HG03066 (cell line): ENCODE data around the gene FUT8.

Experiments
- ATAC-seq: cut with Tn5 transposase; IDR thresholded peaks from one replicate; pipeline ENCODE4 v1.9.1; 2021; ENCODE audit warnings: low read depth; ENCODE audit not compliant: unreplicated experiment

Gene FUT8

DNA sequence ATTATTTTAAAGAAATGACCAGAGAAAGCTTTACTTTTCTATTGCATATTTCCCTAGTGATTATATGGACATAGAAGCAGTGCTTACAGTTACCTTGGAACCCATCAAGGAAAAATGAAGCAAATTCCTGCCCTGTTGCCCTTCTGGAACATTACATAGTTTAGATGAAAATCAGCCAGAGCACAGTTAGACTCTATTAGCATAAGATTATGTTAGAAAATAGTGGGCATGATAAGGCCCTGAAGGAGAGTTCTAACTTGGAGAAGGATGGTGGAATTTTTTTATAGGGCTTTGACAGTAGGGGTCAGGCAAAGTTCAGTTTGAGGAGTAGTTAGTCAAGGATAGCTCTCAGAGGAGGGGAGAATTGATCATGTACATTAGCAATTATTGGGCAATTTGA lies 74.3 kb downstream of the FUT8 start:
- ATAC-seq: no peak

DNA sequence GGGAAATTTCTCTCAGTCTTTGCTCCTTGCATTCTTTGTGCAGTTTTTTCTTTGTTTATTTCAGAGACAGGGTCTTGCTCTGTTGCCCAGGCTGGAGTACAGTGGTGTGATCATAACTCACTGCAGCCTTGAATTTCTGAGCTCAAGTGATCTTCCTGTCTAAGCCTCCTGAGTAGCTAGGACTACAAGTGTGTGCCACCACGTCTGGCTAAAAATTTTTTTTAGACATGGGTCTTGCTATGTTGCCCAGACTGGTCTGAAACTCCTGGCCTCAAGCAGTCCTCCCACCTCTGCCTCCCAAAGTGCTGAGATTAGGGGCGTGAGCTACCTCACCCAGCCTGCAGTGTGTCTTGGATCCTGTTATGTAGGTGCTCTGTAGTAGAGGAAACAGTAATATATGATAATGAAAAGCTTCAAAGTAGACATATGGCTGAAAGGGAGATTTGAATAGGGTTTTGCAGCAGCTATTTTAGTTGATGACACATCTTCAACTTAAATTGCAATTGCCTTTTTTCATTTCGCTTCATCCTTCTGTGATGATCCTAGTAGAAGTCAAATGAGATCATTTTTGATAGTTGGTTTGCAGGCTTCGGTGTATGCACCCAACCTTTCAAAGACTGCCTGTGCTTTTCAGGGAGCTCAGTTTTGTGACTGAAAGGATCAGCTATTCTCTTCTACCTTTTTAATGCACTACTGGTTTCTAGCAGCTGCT lies 75.4 kb downstream of the FUT8 start:
- no peak for ATAC-seq

DNA sequence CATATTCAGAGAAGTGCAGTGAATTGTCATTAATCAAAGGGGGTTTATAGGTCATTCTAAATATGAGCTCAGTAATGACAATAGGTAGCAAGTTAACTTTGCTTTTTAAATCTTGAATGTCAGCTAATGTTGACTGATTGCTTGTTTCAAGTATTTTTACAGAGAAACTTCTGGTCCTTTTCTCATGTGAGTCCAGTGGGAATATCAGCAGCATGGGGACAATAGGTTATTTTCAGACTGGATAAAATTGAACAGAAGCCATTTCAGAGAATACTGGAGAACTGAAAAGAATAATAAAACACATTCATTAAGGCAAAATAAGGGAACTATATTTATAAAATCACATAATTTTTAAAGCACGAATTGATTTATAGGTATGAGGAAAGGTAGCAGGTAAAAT lies 78.7 kb downstream of the FUT8 start:
- no peak for ATAC-seq

DNA sequence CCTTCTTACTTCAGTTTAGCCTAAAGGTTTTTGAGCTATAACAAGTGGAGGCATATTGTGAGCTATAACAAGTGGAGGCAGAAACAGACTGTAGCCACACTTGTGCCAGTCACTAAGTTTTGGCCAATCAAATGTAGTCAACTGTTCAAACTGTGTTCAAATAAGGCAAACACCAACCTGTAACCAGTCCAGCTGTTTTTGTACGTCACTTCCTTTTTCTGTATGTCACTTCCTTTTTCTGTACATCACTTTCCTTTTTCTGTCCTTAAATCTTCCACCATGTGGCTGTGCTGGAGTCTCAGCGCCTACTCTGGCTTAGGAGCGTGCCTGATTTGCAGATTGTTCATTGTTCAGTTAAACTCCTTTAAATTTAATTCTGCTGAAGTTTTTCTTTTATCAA lies 79.7 kb downstream of the FUT8 start:
- no peak for ATAC-seq

DNA sequence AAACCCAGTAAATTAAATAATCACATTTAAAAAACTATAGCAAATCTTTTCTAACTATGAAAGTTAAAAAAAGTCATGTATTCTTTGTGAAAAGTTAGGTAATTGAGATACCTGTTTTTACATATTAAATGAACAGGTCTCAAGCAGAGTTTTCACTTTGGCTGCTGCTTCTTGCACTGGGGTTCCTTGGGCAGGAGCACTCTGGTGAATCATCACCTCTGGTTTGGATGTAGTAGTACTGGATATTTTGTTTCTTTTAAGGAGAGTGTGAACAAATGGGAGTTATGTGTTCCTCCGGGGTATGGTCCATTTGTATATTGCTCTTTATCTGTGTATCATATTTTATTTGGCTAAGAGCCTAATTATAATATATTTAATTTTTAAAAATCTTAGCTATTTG lies 82.7 kb downstream of the FUT8 start:
- no peak for ATAC-seq

DNA sequence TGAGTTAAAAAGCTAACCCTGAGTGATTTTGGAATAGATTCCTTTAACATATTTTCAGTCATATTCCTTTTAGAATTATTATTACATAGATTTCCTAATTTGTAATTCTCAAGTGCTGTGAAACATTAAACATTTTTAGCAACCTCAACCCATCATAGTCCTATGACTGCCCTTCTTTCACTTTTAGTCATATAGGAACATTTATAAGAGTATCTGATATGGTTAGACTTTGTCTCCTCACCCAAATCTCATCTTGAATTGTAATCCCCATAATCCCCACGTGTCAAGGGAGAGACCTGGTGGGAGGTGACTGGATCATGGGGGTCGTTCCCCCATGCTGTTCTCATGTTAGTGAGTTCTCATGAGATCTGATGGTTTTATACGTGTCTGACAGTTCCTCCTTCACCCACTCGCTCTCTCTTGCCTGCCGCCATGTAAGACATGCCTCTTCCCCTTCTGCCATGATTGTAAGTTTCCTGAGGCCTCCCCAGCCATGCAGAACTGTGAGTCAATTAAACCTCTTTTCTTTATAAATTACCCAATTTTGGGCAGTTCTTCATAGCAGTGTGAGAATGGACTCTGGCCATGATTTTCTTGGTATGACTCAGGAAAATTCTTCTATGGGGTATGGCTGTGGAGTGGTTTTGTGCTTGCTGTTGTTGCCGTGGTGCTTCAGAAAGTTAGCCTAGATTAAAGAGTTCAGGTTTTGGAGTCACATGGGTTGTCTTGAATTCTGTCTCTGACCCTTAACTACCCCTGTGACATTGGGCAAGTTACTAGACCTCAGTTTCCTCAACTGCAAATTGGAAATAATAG lies 83.9 kb downstream of the FUT8 start:
- no peak for ATAC-seq

DNA sequence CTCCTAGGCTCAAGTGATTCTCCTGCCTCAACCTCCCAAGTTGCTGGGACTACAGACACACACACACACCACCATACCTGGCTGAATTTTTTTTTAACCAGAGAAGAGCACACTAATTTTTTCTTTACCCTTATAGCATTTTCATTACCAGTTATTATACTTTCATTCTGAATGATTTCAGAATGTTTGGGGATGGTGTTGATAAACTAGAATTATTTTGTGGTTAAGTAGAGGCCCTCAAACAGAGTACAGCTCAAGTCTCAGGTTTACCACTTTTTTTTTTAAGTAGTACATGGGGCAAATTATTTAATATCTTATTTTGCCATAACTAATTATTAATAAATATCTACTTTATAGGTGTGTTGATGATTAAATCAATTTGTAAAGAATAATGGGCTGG lies 86.6 kb downstream of the FUT8 start:
- no peak for ATAC-seq

DNA sequence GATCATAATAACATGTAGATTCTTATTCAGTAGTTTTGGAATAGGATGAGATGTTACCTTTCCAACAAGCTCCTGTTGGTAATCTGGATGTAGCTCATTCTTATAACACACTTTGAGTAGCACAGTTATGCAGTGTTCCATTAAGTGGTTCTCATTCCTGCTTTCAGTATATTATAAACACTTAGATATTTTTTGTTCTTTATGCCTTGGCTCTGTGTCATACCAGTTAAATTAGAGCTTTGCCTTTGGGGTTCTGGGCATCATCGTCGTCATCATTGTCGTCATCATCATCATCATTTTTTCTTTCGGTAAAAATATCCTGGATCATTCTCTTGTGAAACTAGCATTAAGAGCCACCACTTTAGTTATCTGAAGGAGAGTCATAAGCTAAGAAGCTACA lies 87.5 kb downstream of the FUT8 start:
- ATAC-seq: no peak

DNA sequence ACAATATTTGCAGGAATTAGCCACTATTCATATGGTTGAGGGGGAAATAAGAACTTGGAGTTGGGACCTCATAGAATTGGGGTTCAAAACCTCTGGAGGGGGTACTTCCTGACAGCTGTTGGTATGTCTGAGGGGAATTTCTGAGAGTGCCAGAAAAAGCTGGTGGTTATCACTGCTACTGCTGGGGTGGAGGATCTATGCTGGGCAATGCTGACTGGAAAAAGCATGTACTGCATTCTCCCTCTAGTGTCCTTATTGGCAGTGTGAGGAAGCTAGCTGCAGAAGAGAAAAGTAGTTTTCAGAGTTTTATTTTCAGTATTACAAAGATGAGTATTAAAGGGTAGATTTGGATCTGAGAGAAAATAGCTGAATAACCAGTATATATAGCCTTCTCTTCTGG lies 88.8 kb downstream of the FUT8 start:
- no peak for ATAC-seq

DNA sequence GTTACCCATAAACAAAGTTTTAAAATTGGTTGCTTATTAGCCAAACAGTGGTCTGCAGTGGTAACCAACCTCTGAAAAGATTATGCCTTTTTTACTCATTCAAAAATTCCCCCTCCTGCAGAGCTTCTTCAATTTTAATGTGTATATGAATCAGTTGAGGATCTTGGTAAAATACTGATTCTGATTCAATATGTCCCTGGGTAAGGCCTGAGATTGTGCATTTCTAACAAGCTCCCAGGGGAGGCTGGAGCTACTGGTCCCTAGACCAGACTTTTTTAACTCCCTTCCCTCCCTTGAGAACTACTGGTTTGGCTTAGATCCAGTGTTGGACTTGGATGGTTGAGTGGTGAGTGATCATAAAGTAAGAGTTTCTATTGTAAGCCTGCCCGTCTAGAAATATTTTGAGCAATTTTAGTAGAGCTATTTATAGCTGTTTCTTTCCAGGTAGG lies 90.2 kb downstream of the FUT8 start:
- no peak for ATAC-seq

DNA sequence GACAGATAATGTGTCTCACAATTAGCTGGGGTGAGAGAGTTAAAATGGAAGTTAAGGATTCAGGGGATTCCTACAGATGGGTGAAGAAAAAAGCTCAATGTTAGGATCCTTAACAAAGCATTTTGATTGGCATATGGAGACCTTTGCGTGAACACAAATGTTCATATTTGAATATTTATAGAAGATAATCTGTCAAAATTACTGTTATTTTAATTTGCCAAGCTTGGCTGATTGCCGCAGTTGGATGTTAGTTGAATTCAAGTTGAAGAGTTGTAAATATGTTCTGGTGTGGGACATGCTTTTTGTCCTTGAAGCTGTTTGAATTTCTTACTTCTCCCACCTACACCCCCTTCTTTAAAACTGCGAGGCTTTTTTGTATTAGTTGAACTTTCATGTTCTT lies 91.2 kb downstream of the FUT8 start:
- no peak for ATAC-seq

DNA sequence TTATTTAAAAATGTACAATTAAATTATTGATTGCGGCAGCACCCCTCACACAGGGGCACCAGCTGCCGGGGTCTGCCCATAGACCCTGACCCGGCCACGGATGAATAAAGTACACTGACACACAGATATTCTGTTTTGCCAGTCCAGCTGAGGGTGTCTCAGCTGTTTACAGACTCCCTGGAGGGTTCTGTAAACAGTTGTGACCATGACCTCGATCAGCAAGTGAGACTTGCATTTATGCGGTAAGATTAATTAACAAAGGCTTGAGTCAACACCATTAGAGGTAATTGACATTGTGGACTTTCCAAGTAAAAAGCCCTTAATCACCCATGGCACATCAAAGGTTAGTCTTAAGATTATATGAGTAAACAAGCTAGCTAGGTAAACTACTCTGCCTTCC lies 94.3 kb downstream of the FUT8 start:
- no peak for ATAC-seq

DNA sequence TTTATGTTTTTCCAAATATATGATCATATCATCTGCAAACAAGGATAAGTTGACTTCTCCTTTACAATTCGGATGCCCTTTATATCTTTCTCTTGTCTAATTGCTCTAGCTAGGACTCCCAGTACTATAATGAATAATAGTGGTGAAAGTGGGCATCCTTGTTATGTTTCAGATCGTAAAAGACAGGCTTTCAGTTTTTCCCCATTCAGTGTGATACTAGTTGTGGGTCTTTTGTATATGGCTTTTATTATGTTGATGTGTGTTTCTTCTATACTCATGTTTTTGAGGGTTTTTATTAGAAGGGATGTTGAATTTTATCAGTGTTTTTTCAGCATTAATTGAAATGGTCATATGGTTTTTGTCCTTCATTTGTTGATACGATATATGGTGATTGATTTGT lies 97.3 kb downstream of the FUT8 start:
- ATAC-seq: no peak

DNA sequence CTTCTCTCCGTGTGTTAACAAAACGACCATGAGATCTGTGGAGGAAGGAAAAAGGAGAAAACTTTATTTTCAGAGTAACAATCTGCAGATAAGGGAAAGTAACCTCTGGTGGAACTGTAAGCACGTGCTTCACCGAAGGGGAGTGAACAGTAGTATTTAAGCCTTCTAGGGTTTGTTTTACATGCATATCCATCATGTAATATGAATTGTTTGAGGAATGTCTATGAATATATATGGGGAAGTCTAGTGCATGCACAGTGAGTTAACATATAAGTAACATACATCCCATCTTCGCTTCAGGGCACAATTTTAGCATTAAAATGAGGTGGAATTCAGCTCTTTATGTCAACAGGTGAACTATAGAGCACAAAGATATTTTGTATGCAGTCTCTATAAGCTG lies 101.1 kb downstream of the FUT8 start:
- ATAC-seq: no peak

DNA sequence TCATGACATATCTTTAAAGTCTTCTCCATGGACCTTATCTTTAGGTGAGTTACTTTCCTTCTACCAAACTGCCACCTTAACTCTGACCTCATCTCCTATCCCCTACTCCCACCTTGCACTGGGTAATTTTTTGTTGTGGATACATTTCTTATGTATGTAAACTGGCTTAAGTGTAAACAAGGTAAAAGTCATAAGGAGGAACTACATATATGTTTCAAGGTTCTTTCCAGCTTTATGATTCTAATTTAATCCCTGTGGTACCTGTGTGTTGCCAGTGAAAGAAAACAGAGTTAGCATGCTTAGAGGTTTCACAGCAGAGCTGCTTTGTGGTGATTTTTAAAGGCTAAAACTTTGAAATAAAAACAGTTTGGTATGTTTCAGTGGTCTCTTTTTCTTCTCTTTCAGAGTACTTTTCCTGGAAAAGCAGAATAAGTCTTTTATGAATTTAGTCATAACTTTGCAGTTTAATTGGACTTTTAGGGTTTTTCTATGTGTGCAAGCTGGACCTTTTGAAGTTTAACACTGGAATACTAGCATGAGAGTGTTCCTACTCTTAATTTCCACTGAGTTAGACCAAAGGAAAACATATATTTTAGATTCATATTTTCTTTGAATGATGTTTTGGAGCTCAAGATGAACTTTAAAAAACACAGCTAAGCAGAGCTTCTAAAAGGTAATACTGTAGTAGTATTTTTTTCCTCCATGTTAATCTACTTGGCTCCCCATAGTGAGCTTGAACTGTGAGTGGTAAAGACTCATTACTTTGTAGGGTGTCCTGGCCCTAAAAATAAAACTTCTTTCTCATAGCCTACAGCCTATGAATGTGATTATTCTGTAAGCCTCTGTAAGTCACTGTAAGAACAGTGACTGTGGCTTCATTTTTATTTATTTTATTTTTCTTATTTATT lies 105.4 kb downstream of the FUT8 start:
- ATAC-seq: no peak

DNA sequence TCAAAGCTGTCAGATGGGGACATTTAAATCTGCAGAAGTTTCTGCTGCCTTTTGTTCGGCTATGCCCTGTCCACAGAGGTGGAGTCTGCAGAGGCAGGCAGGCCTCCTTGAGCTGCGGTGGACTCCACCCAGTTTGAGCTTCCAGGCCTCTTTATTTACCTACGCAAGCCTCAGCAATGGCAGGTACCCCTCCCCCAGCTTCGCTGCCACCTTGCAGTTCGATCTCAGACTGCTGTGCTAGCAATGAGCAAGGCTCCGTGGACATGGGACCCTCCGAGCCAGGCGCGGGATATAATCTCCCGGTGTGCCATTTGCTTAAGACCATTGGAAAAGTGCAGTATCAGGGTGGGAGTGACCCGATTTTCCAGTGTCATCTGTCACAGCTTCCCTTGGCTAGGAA lies 115.5 kb downstream of the FUT8 start:
- no peak for ATAC-seq

DNA sequence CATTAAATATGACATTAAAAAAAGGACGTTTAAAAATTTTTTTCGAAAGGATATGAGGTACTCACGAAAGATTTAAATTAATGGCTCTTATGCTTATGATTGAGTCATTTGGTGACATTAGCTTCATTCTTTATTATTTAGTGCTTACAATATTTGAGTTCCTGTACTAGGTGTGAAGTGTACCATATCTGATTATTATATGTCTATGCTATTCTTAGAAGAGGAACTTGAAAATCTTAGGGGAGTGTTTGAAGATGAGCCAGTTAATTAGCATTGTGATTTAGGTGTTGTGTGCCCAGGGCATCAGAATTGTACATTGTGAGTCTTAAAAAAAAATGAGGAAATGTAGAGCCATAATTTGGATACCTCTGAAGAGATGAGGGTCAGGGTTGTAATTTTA lies 118.6 kb downstream of the FUT8 start:
- ATAC-seq: no peak

DNA sequence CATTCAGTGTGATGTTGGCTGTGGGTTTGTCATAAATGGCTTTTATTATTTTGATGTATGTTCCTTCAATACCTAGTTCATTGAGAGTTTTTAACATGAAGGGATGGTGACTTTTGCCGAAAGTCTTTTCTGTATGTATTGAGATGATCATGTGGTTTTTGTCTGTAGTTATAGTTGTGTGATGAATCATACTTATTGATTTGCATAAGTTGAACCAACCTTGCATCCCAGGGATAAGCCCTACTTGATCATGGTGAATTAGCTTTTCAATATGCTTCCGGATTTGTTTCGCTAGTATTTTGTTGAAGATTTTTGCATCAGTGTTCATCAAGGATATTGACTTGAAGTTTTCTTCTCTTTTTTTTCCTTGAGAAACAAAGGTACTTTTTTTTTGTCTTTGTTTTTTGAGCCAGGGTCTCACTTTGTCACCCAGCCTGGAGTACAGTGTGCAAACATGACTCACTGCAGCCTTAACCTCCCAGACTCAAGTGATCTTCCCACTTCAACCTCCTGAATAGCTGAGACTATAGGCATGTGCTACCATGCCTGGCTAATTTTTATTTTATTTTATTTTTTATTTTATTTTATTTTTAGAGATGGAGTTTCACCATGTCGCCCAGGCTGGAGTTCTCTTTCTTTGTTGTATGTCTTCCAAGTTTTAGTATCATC lies 121.3 kb downstream of the FUT8 start:
- ATAC-seq: no peak

DNA sequence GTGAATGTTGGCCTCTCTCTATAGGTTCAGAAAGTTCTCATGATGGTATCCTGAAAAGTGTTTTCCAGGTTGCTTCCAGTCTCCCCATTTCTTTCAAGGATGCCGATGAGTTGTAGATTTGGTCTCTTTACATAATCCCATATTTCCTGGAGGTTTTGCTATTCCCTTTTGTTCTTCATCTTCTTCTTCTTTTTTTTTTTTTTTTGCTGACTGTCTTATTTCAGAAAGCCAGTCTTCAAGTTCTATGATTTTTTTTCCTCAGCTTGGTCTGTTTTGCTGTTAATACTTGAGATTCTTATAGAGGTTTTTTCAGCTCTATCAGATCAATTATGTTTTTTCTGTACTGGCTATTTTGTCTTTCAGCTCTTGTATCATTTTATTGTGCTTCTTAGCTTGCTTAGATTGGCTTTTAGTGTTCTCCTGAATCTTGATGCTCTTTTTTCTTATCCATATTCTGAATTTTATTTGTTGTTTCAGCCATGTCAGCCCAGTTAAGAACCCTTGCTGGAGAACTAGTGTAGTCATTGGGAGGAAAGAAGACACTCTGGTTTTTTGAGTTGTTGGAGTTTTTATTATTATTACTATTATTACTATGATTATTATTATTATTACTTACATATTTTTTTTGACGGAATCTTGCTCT lies 124.4 kb downstream of the FUT8 start:
- no peak for ATAC-seq

DNA sequence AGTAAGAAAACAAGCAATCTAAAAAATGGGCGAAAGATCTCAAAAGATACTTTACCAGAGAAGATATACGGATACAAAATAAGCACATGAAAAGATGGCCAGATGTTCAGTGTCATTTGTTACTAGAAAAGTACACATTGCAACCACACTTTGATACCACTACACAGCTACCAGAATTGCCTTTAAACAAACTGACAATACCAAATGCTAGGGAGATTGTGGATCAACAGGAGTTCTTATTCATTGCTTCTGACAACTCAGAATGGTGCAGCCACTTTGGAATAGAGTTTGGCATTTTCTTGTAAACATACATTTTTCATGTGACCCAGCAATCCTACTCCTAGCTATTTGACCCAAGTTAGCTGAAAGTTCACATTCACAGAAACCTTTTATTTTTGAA lies 136.3 kb downstream of the FUT8 start:
- no peak for ATAC-seq
